HepG2 (cell line): ENCODE data around the gene CYP19A1. TPM values are rescaled to one million over a fixed set of nuclear protein-coding genes. Genes with fewer than 3 reads are reported as not detected.

Experiments used
- ATAC-seq: fragments of 200-7000 bp; cut with Tn5 transposase; 3 replicates; pipeline ENCODE4 v1.9.1; 2020; ENCODE audit warnings: mild to moderate bottlenecking, moderate library complexity
- BruUV-seq: library from RNA; stranded (reverse); fragments of 400-500 nt; replicated peaks from 2 replicates; lab custom pipeline; 2021; lab: Mats Ljungman, UMichigan
- CTCF ChIA-PET: fragments of 300-600 bp; formaldehyde crosslinking; extraction: SDS; loops from one replicate; lab custom pipeline; 2021; ENCODE audit warnings: low total read pairs, inconsistent platforms, low intra/inter-chr PET ratio; lab: Yijun Ruan, JAX
- POLR2A ChIA-PET: fragments of 350-600 bp; sonication (Branson Sonifier 250); formaldehyde crosslinking; loops from one replicate; lab custom pipeline; 2020; ENCODE audit warnings: antibody characterized with exemption, inconsistent platforms; lab: Yijun Ruan, JAX
- DNase-seq: peaks from one replicate; pipeline ENCODE4 v3.0.0-alpha.2; 2015; ENCODE audit warnings: low spot score
- FAIRE-seq: peaks from 3 replicates; lab custom pipeline; 2011; peaks lifted over from hg19 to GRCh38; lab: Jason Lieb, UNC
- H2AFZ ChIP-seq: one replicate; pipeline ENCODE4 v1.6.1; 2011; ENCODE audit warnings: low read length, inconsistent platforms
- H3K27ac ChIP-seq: fragments of 300-600 bp; 3 replicates; pipeline ENCODE4 v1.8.0; 2011; ENCODE audit warnings: mixed run types, mild to moderate bottlenecking, mixed read lengths, low read length, inconsistent platforms; ENCODE audit not compliant: insufficient read depth; ENCODE audit errors: extremely low read length
- H3K27me3 ChIP-seq, 2 experiments: fragments of 200-600 bp in 1 of 2; 2 replicates in 1 of 2; 3 replicates in 1 of 2; pipeline versions ENCODE4 v1.6.0 to v1.8.0; 2011; ENCODE audit warnings: low read length in 2 of 2, mild to moderate bottlenecking in 2 of 2, moderate library complexity in 2 of 2, inconsistent platforms in 1 of 2; ENCODE audit not compliant: insufficient read depth in 2 of 2, control insufficient read depth in 1 of 2
- H3K36me3 ChIP-seq, 2 experiments: fragments of 200-600 bp in 1 of 2; replicated peaks in 1 of 2; 2 replicates in 1 of 2; 3 replicates in 1 of 2; pipeline versions ENCODE4 v1.5.1 to v1.8.0; 2011; ENCODE audit warnings: low read length in 2 of 2, inconsistent platforms in 1 of 2; ENCODE audit not compliant: insufficient read depth in 2 of 2, control insufficient read depth in 1 of 2
- H3K4me1 ChIP-seq: 2 replicates; pipeline ENCODE4 v1.5.1; 2012; ENCODE audit warnings: low read length, inconsistent platforms; ENCODE audit not compliant: insufficient read depth
- H3K4me2 ChIP-seq: 2 replicates; pipeline ENCODE4 v1.6.0; 2011; ENCODE audit warnings: low read depth, low read length, inconsistent platforms
- H3K4me3 ChIP-seq, 3 experiments: fragments of 200-600 bp in 1 of 3; sonication (generic), shearing (Covaris generic) in 1 of 3; replicated peaks in 1 of 3; 2 replicates each; pipeline ENCODE4 v1.5.1; 2011 to 2016; ENCODE audit warnings: low read length in 3 of 3, inconsistent platforms in 2 of 3, low read depth in 2 of 3, mild to moderate bottlenecking in 2 of 3, control low read depth in 1 of 3, mixed read lengths in 1 of 3; ENCODE audit not compliant: insufficient read depth in 1 of 3
- H3K79me2 ChIP-seq: one replicate; pipeline ENCODE4 v1.6.1; 2011; ENCODE audit warnings: low read length, inconsistent platforms; ENCODE audit not compliant: insufficient read depth
- H3K9ac ChIP-seq: 2 replicates; pipeline ENCODE4 v1.6.0; 2011; ENCODE audit warnings: mild to moderate bottlenecking, low read depth, low read length, inconsistent platforms; ENCODE audit not compliant: insufficient read depth
- H3K9me3 ChIP-seq: 2 replicates; pipeline ENCODE4 v1.5.1; 2012; ENCODE audit warnings: mild to moderate bottlenecking, low read length
- H4K20me1 ChIP-seq: 2 replicates; pipeline ENCODE4 v1.6.0; 2011; ENCODE audit warnings: inconsistent platforms, mild to moderate bottlenecking, low read length, moderate library complexity; ENCODE audit not compliant: insufficient read depth
- HIVEP1 ChIP-seq: sonication (generic); formaldehyde crosslinking; IDR thresholded peaks from 2 replicates; pipeline ENCODE4 v1.4.0; 2020; ENCODE audit warnings: mild to moderate bottlenecking, missing genetic modification reagents
- MAFF ChIP-seq: IDR thresholded peaks from 2 replicates; pipeline ENCODE4 v1.6.1; 2011; ENCODE audit warnings: low read depth, low read length, improper control_type of control experiment
- MAFK ChIP-seq, 2 experiments: IDR thresholded peaks in 1 of 2; conservative IDR thresholded peaks in 1 of 2; 2 replicates each; pipeline ENCODE4 v1.6.1; 2011; ENCODE audit warnings: improper control_type of control experiment in 2 of 2, low read length in 2 of 2
- SIX1 ChIP-seq: sonication (generic); formaldehyde crosslinking; IDR thresholded peaks from 2 replicates; pipeline ENCODE4 v1.4.0; 2020; ENCODE audit warnings: missing genetic modification reagents, borderline replicate concordance
- TFAP4 ChIP-seq: sonication (generic); IDR thresholded peaks from 2 replicates; pipeline ENCODE4 v1.6.1; 2016; ENCODE audit warnings: low read depth, borderline replicate concordance
- ZNF816 ChIP-seq: sonication (generic); formaldehyde crosslinking; IDR thresholded peaks from 2 replicates; pipeline ENCODE4 v1.8.0; 2022; ENCODE audit warnings: missing genetic modification reagents, mild to moderate bottlenecking, borderline replicate concordance
- WGBS: methylation state at CpG from one replicate; pipeline ENCODE4 v1.1.6; 2017; ENCODE audit warnings: low lambda C conversion rate; 5-methylcytosine and 5-hydroxymethylcytosine counted together
- in situ Hi-C: cut with HindIII; loops from 2 replicates; pipeline ENCODE4 v1.10.0; 2017; ENCODE audit warnings: low pct_unique_long_range_greater_than_20kb; ENCODE audit not compliant: extremely low pct_ligation_motif_present
- intact Hi-C: fragments of 100-400 bp; cut with micrococcal nuclease; formaldehyde crosslinking; loops from one replicate; pipeline ENCODE4 v1.10.0; 2022; ENCODE audit not compliant: unreplicated experiment
- polyA plus RNA-seq, 8 experiments: library from polyadenylated mRNA; depleted of rRNA in 3 of 8; stranded (reverse) in 7 of 8; unstranded in 1 of 8; fragments of >200 nt; fragmentation: Illumina TruSeq in 4 of 8; extraction: Trizol in 4 of 8; gene quantifications; 2 replicates each; pipeline versions ENCODE4 v1.2.1 to v1.2.3, GENCODE V29; 2011 to 2016; ENCODE audit warnings: low read depth in 4 of 8, missing spikeins in 1 of 8, mixed read lengths in 1 of 8; ENCODE audit not compliant: insufficient read depth in 1 of 8
- total RNA-seq, 5 experiments: library from RNA; depleted of rRNA; stranded (reverse); fragments of >200 nt; fragmentation: Illumina TruSeq; extraction: Trizol; gene quantifications; 2 replicates each; pipeline ENCODE4 v1.2.3, GENCODE V29; 2016; ENCODE audit warnings: low read depth in 1 of 5

The CYP19A1 gene
- total and polyA plus RNA-seq, 2 of the 13 experiments (the other 11 are each of a cell fraction or from before 2014, with no cell fraction given): 10.9 to 23.0 TPM

GRCh38 chr15:51191072-51191670 is 147.2 kb downstream of the CYP19A1 start:
- 33% methylated on average over 7 of the region's 7 CpGs for WGBS
- no peaks in the 10 kb centered on the region for H3K79me2 ChIP-seq
- BruUV-seq: no TSS peak
- no peak for DNase-seq
- no peak for FAIRE-seq
- H3K4me2 ChIP-seq: peak overlapping the region; percentile 58
- no peaks in the 10 kb centered on the region for H3K36me3 ChIP-seq
- H3K27me3 ChIP-seq: no peaks in the 10 kb centered on the region
- H2AFZ ChIP-seq: no peak overlapping the region
- peak overlapping the region in 2 of 3 experiments; percentile 15 to 37; a peak in 2 of 6 replicates for H3K4me3 ChIP-seq
- no peak overlapping the region for H3K9ac ChIP-seq
- peaks cover 6% of the 10 kb centered on the region; the same call in 1 of the 2 replicates for H4K20me1 ChIP-seq
- in situ Hi-C loops: no loop called here
- H3K4me1 ChIP-seq: peaks cover 26% of the 10 kb centered on the region
- H3K9me3 ChIP-seq: no peaks in the 10 kb centered on the region
- no peak for TF ChIP-seq SIX1 (CRISPR knock-in tag)
- TF ChIP-seq MAFK (conservative IDR thresholded peaks at IDR 0.05 in 1 of 2, IDR thresholded peaks at IDR 0.05 in 1 of 2; ENCODE audit: low read length in 2 of 2): peak; percentile 58 to 68; a peak in 3 of 4 replicates
- no peak for TF ChIP-seq ZNF816 (CRISPR knock-in tag)
- TF ChIP-seq TFAP4: peak; percentile 81
- TF ChIP-seq HIVEP1: no peak
- peak; percentile 68 for TF ChIP-seq MAFF
- TF ChIP-seq, all 625 proteins: peak for 3
- ATAC-seq: peak; percentile 51
- ChIA-PET POLR2A (no interaction called here), CTCF (interaction anchor here (2.0 to 3.0 kb wide), 2 partner anchors 28 to 190 kb away, joined by 6 to 17 read pairs; no protein-coding TSS in a partner anchor)
- intact Hi-C loops: no loop called here
- H3K27ac ChIP-seq: no peak overlapping the region
